ENCODE data around the gene TMEM186. TPM values are rescaled to one million over a fixed set of nuclear protein-coding genes. Genes with fewer than 3 reads are reported as not detected.

Gene TMEM186
- total and polyA plus RNA-seq, 2 experiments from 2014 or later: 8.3 to 14.8 TPM

DNA sequence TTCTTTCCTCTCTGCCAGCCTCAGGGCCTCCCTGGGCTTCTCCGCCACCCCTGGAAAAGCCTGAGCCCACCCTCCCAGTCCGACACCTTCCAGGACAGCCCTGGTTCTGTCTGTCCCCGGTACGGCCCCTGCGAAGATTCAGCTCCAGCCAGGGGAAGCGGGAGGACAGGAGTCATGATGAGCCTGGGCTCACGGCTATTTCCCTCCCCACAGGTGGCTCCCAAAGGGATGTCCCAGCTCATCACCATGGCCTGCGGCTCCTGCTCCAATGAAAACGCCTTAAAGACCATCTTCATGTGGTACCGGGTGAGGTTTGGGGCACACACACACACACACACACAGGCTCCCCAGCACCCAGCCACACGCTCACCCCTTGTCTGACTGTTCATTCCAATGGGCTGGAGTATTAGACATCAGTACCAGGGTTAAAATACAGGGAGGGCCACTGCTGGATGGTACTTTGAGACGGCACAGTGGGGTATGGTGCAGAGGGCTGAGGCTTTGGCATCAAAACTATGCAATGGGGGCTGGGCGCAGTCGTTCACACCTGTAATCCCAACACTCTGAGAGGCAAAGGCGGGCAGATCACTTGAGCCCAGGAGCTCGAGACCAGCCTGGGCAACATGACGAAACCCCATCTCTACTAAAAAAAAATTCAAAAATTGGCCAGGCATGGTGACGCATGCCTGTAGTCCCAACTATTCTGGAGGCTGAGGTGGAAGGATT is 32.8 kb downstream of the TMEM186 start (continued):
- TF ChIP-seq, protein P1, sequence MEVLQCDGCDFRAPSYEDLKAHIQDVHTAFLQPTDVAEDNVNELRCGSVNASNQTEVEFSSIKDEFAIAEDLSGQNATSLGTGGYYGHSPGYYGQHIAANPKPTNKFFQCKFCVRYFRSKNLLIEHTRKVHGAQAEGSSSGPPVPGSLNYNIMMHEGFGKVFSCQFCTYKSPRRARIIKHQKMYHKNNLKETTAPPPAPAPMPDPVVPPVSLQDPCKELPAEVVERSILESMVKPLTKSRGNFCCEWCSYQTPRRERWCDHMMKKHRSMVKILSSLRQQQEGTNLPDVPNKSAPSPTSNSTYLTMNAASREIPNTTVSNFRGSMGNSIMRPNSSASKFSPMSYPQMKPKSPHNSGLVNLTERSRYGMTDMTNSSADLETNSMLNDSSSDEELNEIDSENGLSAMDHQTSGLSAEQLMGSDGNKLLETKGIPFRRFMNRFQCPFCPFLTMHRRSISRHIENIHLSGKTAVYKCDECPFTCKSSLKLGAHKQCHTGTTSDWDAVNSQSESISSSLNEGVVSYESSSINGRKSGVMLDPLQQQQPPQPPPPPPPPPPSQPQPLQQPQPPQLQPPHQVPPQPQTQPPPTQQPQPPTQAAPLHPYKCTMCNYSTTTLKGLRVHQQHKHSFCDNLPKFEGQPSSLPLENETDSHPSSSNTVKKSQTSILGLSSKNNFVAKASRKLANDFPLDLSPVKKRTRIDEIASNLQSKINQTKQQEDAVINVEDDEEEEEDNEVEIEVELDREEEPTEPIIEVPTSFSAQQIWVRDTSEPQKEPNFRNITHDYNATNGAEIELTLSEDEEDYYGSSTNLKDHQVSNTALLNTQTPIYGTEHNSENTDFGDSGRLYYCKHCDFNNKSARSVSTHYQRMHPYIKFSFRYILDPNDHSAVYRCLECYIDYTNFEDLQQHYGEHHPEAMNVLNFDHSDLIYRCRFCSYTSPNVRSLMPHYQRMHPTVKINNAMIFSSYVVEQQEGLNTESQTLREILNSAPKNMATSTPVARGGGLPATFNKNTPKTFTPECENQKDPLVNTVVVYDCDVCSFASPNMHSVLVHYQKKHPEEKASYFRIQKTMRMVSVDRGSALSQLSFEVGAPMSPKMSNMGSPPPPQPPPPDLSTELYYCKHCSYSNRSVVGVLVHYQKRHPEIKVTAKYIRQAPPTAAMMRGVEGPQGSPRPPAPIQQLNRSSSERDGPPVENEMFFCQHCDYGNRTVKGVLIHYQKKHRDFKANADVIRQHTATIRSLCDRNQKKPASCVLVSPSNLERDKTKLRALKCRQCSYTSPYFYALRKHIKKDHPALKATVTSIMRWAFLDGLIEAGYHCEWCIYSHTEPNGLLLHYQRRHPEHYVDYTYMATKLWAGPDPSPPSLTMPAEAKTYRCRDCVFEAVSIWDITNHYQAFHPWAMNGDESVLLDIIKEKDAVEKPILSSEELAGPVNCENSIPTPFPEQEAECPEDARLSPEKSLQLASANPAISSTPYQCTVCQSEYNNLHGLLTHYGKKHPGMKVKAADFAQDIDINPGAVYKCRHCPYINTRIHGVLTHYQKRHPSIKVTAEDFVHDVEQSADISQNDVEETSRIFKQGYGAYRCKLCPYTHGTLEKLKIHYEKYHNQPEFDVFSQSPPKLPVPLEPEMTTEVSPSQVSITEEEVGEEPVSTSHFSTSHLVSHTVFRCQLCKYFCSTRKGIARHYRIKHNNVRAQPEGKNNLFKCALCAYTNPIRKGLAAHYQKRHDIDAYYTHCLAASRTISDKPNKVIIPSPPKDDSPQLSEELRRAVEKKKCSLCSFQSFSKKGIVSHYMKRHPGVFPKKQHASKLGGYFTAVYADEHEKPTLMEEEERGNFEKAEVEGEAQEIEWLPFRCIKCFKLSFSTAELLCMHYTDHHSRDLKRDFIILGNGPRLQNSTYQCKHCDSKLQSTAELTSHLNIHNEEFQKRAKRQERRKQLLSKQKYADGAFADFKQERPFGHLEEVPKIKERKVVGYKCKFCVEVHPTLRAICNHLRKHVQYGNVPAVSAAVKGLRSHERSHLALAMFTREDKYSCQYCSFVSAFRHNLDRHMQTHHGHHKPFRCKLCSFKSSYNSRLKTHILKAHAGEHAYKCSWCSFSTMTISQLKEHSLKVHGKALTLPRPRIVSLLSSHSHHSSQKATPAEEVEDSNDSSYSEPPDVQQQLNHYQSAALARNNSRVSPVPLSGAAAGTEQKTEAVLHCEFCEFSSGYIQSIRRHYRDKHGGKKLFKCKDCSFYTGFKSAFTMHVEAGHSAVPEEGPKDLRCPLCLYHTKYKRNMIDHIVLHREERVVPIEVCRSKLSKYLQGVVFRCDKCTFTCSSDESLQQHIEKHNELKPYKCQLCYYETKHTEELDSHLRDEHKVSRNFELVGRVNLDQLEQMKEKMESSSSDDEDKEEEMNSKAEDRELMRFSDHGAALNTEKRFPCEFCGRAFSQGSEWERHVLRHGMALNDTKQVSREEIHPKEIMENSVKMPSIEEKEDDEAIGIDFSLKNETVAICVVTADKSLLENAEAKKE (CRISPR knock-in tag; IDR thresholded peaks at IDR 0.05): no peak
- TF ChIP-seq ZNF114 (CRISPR knock-in tag; IDR thresholded peaks at IDR 0.05): no peak
- TF ChIP-seq CREB1 (CRISPR knock-in tag; IDR thresholded peaks at IDR 0.05; ENCODE audit: low read depth): no peak
- TF ChIP-seq, protein P2, sequence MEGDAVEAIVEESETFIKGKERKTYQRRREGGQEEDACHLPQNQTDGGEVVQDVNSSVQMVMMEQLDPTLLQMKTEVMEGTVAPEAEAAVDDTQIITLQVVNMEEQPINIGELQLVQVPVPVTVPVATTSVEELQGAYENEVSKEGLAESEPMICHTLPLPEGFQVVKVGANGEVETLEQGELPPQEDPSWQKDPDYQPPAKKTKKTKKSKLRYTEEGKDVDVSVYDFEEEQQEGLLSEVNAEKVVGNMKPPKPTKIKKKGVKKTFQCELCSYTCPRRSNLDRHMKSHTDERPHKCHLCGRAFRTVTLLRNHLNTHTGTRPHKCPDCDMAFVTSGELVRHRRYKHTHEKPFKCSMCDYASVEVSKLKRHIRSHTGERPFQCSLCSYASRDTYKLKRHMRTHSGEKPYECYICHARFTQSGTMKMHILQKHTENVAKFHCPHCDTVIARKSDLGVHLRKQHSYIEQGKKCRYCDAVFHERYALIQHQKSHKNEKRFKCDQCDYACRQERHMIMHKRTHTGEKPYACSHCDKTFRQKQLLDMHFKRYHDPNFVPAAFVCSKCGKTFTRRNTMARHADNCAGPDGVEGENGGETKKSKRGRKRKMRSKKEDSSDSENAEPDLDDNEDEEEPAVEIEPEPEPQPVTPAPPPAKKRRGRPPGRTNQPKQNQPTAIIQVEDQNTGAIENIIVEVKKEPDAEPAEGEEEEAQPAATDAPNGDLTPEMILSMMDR (conservative IDR thresholded peaks at IDR 0.05; ENCODE audit: low read depth in 2 of 2): no peak
- TF ChIP-seq EZH2 (IDR thresholded peaks at IDR 0.05; ENCODE audit: low read depth, unreplicated experiment): no peak
- no peak for TF ChIP-seq EZH2phosphoT487 (IDR thresholded peaks at IDR 0.05; ENCODE audit: unreplicated experiment)
- TF ChIP-seq JUNB (IDR thresholded peaks at IDR 0.05; ENCODE audit: unreplicated experiment): no peak

All from GM23338 (cell line).